GM18870 (cell line): ENCODE results near the gene TAF1A.

Source experiments
- ATAC-seq: cut with Tn5 transposase; IDR thresholded peaks from one replicate; pipeline ENCODE4 v1.9.1; 2021; ENCODE audit warnings: moderate library complexity; ENCODE audit not compliant: unreplicated experiment

TAF1A gene

DNA sequence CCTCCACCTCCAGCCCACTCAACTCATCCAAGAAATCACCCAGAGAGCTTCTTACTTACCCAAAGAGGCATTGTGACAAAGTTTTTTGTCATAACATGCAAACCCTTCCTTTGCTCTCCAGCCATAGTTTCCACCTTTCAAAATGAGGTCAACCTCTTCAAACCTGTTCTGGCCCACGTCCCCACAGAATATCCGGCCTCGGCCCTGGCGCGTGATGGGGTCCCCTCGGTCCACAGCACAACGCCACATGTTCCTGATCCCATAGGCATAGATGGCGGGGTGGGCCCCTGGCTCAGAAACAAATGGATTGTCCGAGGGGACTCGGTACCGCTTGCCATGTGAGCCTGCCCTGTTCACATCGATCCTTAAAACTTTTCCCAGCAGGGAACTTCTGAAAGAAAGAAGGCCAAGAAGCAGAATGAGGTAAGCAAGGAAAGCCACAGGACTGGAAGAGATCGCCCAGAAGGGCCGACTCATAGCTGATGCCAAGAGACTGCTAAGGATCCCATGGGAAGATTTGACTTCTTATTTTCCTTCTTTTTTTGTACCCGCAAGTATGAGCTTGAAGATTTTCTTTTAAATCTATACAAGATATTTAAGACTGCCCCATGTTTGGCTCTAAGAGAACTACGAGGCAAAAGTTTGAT, 49.7 kb downstream of the TAF1A start:
- ATAC-seq, result no peak

DNA sequence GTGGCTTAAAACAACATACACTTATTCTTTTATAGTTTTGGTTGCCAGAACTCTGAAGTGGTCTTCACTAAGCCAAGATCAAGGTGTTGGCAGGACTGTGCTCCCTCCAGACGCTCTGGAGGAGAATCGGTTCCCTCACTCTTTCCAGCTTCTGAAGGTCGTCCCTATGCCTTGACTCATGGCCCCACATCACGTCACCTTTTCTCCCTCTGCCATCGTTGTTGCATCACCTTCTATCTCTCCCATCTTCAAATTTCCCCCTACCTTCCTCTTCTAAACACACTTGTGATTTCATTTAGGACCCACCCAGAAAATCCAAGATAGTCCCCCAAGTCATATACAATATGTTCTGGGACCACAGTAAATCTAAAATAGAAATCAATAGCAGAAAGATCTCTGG, 54.3 kb downstream of the TAF1A start:
- no peak for ATAC-seq

- ATAC-seq, result no peak
Observed at GRCh38 chr1:222530852-222531251, 58.9 kb downstream of the TAF1A start.

- no peak for ATAC-seq
Observed at GRCh38 chr1:222529916-222530315, 59.8 kb downstream of the TAF1A start.

DNA sequence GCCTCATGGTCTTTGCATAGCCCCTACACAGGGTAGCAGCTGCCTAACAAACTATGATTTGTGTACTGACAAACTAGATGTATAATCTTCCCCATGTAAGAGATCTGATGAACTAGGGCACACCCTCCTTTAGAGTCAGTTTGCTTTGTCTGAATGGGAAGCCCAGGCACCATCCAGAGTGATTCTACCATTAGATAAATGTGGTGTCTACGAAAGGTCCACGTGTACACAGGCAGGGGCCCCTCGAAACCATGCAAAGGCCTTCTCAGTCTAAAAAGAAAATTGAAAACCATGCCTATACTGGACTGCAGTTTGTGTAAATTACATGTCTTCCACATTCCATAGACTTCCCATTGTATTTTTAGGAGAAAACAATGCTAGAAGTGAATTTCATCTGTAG, 60.6 kb downstream of the TAF1A start:
- no peak for ATAC-seq

DNA sequence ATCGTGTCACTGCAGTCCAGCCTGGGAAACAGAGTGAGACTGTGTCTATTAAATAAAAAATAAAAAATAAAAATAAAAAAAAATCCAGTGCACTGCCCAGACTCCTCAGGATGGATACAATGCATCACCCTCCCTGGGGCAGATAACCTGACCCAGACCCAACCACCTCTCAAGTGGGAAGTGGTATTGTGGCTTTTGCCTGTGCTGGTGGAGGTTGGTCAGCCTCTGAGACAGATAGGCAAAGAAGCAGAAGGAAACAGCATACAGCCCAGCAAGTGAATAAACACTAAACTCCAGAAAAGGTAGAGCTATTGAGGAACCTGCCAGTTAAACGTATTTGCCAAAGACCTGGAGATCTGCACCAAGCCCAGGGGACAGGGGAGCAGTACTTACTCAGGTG, 63.8 kb downstream of the TAF1A start:
- ATAC-seq, result no peak

GRCh38 chr1:222523852-222524251, 65.9 kb downstream of the TAF1A start:
- ATAC-seq, result no peak

- no peak for ATAC-seq
Observed at GRCh38 chr1:222522105-222522915, 67.4 kb downstream of the TAF1A start.

DNA sequence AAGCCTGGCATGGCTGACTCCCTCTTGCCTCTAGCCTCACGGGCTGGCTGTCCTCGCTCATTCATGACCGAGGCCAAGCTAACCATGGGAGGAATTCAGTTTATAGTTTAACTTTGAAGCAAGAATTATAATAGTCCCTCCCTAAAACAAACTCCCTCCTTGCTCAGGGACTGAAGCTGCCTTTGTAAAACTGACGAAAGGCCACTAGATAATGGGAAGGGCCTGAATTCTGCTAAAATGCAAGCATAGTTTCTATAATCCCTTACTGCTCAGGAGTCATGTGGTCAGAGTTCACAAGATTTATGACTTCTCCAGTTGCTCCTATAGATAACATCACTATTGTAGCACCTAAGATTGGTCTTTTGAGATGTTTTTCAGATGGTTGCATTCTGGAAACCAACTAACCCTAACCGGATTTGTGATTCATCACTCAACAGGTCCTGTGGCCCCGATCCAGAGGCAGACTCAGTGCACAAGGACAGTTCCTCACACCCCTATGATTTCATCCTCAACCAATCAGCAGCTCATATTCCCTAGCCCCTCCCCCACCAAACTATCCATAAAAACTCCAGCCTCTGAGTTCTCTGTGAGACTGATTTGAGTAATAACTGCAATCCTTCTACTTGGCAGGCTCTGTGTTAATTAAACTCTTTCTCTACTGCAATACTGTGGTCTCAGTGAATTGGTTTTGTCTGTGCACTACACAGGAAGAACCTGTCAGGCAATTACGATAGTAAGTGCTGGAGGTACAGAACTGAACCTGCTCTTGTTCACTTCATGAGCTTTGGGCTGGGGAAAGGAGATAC, 68.2 kb downstream of the TAF1A start:
- no peak for ATAC-seq
